AG04450 (cell line): ENCODE results near the gene EXOC4. TPM values are rescaled to one million over a fixed set of nuclear protein-coding genes. Genes with fewer than 3 reads are reported as not detected.

Experiments used
- CTCF ChIA-PET: fragments of 300-600, 350-600 bp; formaldehyde crosslinking; extraction: SDS; loops from one replicate; lab custom pipeline; 2022; ENCODE audit warnings: antibody characterized with exemption, inconsistent platforms; lab: Charles Lee
- POLR2A ChIA-PET: fragments of 350-600 bp; formaldehyde crosslinking; extraction: SDS; loops from one replicate; lab custom pipeline; 2021; ENCODE audit warnings: antibody characterized with exemption, inconsistent platforms; lab: Yijun Ruan, JAX
- DNase-seq: peaks from one replicate; pipeline ENCODE4 v3.0.0-alpha.2; 2011; ENCODE audit warnings: low read depth, low spot score
- H3K27ac ChIP-seq: one replicate; pipeline ENCODE4 v1.5.1; 2012; ENCODE audit warnings: low read depth, low read length, control low read depth
- H3K27me3 ChIP-seq: one replicate; pipeline ENCODE4 v1.6.0; 2012; ENCODE audit warnings: low read length; ENCODE audit not compliant: control insufficient read depth, insufficient read depth
- H3K4me3 ChIP-seq: 2 replicates; pipeline ENCODE4 v1.5.1; 2011; ENCODE audit warnings: mild to moderate bottlenecking, low read depth, low read length, control low read depth
- H3K9me3 ChIP-seq: 2 replicates; pipeline ENCODE4 v1.5.1; 2012; ENCODE audit warnings: low read length; ENCODE audit not compliant: control insufficient read depth, insufficient read depth
- polyA plus RNA-seq: library from polyadenylated mRNA; depleted of rRNA; stranded (reverse); fragments of >200 nt; gene quantifications from 2 replicates; pipeline ENCODE4 v1.2.3, GENCODE V29; 2011
- TF ChIP-seq, protein P1 (sequence below): IDR thresholded peaks from 2 replicates; pipeline ENCODE4 v1.5.1; 2011; ENCODE audit warnings: low read depth, low read length, control low read depth, inconsistent platforms

Gene EXOC4
- polyA plus RNA-seq, 1 experiment, result 73.5 TPM

DNA sequence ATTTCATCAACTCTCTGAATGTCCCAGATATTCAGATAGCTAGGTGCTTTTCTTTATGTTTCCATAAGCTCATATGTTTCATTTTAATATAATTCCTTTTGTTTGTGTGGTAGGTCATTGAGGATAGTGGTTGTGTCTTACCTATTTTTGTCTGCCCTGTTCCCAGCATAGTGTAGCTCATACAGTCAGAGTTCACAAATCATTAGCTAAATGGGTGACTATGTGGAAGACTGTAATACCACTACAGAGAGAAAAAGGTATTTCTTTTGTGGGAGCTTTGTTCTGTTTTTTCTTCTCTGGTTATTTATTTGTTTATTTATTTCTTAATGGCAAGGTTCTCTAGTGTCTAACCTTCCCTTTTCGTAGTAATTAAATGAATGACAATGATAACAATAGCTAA, 39.8 kb downstream of the EXOC4 start:
- Histone ChIP-seq H3K9me3 (no peaks in the 10 kb centered on the region), H3K27ac (no peak overlapping the region), H3K27me3 (no peaks in the 10 kb centered on the region), H3K4me3 (no peak overlapping the region)
- ChIA-PET POLR2A (no interaction called here), CTCF (interaction anchor here (0.8 to 1.7 kb wide), 4 partner anchors 9 to 712 kb away, joined by 3 to 4 read pairs (median 4); no protein-coding TSS in a partner anchor)
- DNase-seq, result no peak
- TF ChIP-seq, protein P1, sequence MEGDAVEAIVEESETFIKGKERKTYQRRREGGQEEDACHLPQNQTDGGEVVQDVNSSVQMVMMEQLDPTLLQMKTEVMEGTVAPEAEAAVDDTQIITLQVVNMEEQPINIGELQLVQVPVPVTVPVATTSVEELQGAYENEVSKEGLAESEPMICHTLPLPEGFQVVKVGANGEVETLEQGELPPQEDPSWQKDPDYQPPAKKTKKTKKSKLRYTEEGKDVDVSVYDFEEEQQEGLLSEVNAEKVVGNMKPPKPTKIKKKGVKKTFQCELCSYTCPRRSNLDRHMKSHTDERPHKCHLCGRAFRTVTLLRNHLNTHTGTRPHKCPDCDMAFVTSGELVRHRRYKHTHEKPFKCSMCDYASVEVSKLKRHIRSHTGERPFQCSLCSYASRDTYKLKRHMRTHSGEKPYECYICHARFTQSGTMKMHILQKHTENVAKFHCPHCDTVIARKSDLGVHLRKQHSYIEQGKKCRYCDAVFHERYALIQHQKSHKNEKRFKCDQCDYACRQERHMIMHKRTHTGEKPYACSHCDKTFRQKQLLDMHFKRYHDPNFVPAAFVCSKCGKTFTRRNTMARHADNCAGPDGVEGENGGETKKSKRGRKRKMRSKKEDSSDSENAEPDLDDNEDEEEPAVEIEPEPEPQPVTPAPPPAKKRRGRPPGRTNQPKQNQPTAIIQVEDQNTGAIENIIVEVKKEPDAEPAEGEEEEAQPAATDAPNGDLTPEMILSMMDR, result no peak

DNA sequence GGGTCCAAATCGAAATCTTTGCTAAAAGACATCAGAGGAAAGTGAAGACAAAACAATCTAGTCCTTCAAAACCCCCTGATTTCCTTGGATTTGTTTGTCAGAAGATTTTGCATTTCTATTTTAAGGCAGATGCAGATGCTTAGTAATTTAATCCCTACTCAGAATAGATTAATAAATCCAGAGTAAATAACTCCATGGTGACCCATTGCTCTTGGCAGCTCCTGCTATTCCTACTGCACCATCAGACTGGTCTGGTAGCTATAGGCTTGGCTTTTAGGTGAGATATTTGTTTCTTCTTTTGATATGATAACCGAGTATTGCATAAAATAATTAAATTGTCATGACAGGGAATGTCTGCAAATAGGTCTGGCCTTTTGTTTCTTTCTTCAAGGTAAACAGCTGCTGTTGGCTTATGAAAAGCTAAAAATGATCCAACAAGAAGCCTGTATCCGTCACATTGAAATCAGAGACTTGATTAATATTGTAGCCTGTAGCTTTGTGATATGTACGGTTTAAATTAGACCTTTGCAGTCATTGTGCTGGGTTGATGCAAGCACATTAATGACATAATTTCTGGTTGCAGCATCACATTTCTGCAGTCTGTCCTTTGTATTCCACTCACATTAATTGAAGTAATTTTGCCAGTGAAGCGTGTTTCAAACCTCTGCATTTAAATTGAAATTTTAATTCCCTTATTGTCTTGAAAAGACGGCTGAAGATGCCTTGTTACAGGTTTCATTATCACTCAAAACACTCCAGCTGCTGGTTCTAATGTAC, 40.7 kb downstream of the EXOC4 start:
- no peaks in the 10 kb centered on the region for H3K9me3 ChIP-seq
- H3K27ac ChIP-seq, result no peak overlapping the region
- CTCF ChIA-PET, result no interaction called here
- DNase-seq, result no peak
- H3K27me3 ChIP-seq, result no peaks in the 10 kb centered on the region
- POLR2A ChIA-PET, result no interaction called here
- H3K4me3 ChIP-seq, result no peak overlapping the region
- TF ChIP-seq, protein P1, result no peak

GRCh38 chr7:133294234-133294633, 41.4 kb downstream of the EXOC4 start:
- CTCF ChIA-PET, result no interaction called here

GRCh38 chr7:133295484-133295883, 42.6 kb downstream of the EXOC4 start:
- Histone ChIP-seq H3K9me3 (no peaks in the 10 kb centered on the region), H3K4me3 (no peak overlapping the region), H3K27me3 (no peaks in the 10 kb centered on the region), H3K27ac (no peak overlapping the region)
- TF ChIP-seq, protein P1, result no peak
- CTCF ChIA-PET, result interaction anchor here (0.8 kb wide), 1 partner anchor 43 kb away, joined by 3 read pairs; the partner anchor contains the start of gene EXOC4
- DNase-seq, result no peak
- POLR2A ChIA-PET, result no interaction called here

More at GRCh38 chr7:133294234-133294633, 41.4 kb downstream of the EXOC4 start:
- TF ChIP-seq, protein P1, result no peak
- Histone ChIP-seq H3K9me3 (no peaks in the 10 kb centered on the region), H3K4me3 (no peak overlapping the region), H3K27me3 (no peaks in the 10 kb centered on the region), H3K27ac (no peak overlapping the region)
- POLR2A ChIA-PET, result no interaction called here
- no peak for DNase-seq

DNA sequence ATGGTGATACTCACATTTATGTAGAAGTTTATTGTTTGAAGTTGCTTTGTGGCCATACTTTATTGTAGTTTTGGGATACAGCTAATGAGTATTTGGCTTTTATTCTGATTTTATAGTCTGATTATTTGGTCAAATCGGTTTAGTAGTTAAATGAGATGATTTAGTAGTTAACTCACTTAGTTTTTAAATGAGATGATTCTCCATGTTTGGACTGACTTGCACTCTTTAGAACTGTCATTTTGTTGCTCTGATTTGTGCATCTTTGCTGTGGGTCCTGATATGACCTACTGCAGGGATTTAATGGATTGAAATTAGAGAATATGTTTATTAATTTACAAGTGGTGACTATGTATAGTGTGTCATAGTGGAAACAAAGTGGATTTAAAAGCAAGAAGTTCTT, 44.2 kb downstream of the EXOC4 start:
- no peak overlapping the region for H3K27ac ChIP-seq
- CTCF ChIA-PET, result interaction anchor here (0.5 kb wide), 1 partner anchor 16 kb away, joined by 3 read pairs; no protein-coding TSS in a partner anchor
- H3K9me3 ChIP-seq, result no peaks in the 10 kb centered on the region
- POLR2A ChIA-PET, result interaction anchor here (0.6 kb wide), 1 partner anchor 800 kb away, joined by 3 read pairs; no protein-coding TSS in a partner anchor
- no peak for DNase-seq
- no peaks in the 10 kb centered on the region for H3K27me3 ChIP-seq
- H3K4me3 ChIP-seq, result no peak overlapping the region
- TF ChIP-seq, protein P1, result no peak
